ENCODE data around the gene FSTL4.
"Not testable (repeated sequence)": the region's sequence is repeated elsewhere in the genome, so short reads cannot be mapped to it uniquely, and the experiment has no call there.

Gene FSTL4

GRCh38 chr5:133399247-133399891 lies 213.0 kb downstream of the FSTL4 start:
- no peak for DNase-seq

GRCh38 chr5:133398646-133399101 lies 213.7 kb downstream of the FSTL4 start:
- no peak for DNase-seq

- DNase-seq = no peak
These were observed 214.2 kb downstream of the FSTL4 start for GRCh38 chr5:133397990-133398645.

GRCh38 chr5:133397348-133397747 lies 215.0 kb downstream of the FSTL4 start:
- no peak for DNase-seq

- DNase-seq = no peak
These were observed 215.5 kb downstream of the FSTL4 start for GRCh38 chr5:133396814-133397213.

GRCh38 chr5:133396187-133396741 lies 216.1 kb downstream of the FSTL4 start:
- no peak for DNase-seq

GRCh38 chr5:133395207-133395606 lies 217.1 kb downstream of the FSTL4 start:
- not testable (repeated sequence) for DNase-seq

- DNase-seq = not testable (repeated sequence)
These were observed 217.9 kb downstream of the FSTL4 start for GRCh38 chr5:133394477-133394817.

GRCh38 chr5:133393776-133394476 lies 218.4 kb downstream of the FSTL4 start:
- DNase-seq = no peak

- DNase-seq = no peak
These were observed 219.9 kb downstream of the FSTL4 start for GRCh38 chr5:133392448-133392847.

GRCh38 chr5:133391354-133392136 lies 220.8 kb downstream of the FSTL4 start:
- DNase-seq = no peak

- DNase-seq = no peak
These were observed 221.7 kb downstream of the FSTL4 start for GRCh38 chr5:133390416-133391353.

GRCh38 chr5:133389066-133389590 lies 223.2 kb downstream of the FSTL4 start:
- DNase-seq = no peak

GRCh38 chr5:133387621-133388020 lies 224.7 kb downstream of the FSTL4 start:
- no peak for DNase-seq

- no peak for DNase-seq
These were observed 225.2 kb downstream of the FSTL4 start for GRCh38 chr5:133387091-133387490.

GRCh38 chr5:133386662-133387061 lies 225.7 kb downstream of the FSTL4 start:
- no peak for DNase-seq

- no peak for DNase-seq
These were observed 227.0 kb downstream of the FSTL4 start for GRCh38 chr5:133385346-133385745.

- DNase-seq = no peak
These were observed 227.4 kb downstream of the FSTL4 start for GRCh38 chr5:133384903-133385302.

GRCh38 chr5:133384120-133384855 lies 228.1 kb downstream of the FSTL4 start:
- DNase-seq = no peak

GRCh38 chr5:133383580-133383939 lies 228.8 kb downstream of the FSTL4 start:
- no peak for DNase-seq
